Measurements from ENCODE around the gene NAP1L1.

GRCh38 chr12:76024102-76024781 lies 60.2 kb downstream of the NAP1L1 start:
- TF ChIP-seq, protein P1, sequence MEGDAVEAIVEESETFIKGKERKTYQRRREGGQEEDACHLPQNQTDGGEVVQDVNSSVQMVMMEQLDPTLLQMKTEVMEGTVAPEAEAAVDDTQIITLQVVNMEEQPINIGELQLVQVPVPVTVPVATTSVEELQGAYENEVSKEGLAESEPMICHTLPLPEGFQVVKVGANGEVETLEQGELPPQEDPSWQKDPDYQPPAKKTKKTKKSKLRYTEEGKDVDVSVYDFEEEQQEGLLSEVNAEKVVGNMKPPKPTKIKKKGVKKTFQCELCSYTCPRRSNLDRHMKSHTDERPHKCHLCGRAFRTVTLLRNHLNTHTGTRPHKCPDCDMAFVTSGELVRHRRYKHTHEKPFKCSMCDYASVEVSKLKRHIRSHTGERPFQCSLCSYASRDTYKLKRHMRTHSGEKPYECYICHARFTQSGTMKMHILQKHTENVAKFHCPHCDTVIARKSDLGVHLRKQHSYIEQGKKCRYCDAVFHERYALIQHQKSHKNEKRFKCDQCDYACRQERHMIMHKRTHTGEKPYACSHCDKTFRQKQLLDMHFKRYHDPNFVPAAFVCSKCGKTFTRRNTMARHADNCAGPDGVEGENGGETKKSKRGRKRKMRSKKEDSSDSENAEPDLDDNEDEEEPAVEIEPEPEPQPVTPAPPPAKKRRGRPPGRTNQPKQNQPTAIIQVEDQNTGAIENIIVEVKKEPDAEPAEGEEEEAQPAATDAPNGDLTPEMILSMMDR (conservative IDR thresholded peaks at IDR 0.05; ENCODE audit: low read length) = no peak
- no peak for TF ChIP-seq EZH2phosphoT487 (IDR thresholded peaks at IDR 0.05; ENCODE audit: borderline replicate concordance, low read depth, low read length)

Data from OCI-LY7 (cell line).